Measurements from ENCODE around the gene KANSL2.

DNA sequence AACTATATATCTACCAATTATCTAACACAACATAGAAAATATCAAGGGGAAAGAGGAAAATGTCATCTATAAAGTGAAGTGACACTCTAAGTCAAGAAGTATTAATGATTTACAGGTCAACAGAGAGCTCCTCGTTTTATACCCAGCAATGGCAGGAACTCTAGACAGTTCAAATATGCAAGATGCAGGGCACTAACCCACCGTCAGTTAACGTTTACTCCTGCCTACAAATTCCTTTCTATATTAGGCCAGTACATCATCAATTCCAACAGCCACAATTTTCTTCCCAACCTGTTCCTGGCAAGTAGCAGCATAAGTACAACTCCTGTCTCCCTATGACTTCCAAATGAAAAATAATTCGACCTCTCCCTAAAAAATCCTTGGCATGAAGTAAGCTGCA, 9.0 kb upstream of the KANSL2 start:
- TF ChIP-seq POLR2A (IDR thresholded peaks at IDR 0.05; ENCODE audit: low read depth, low read length) (no peak), POLR2AphosphoS5 (IDR thresholded peaks at IDR 0.05; ENCODE audit: low read depth, low read length) (no peak), PAX5 (IDR thresholded peaks at IDR 0.05; ENCODE audit: insufficient read depth, low read length, severe bottlenecking) (no peak), TAF1 (IDR thresholded peaks at IDR 0.05; ENCODE audit: low read depth, low read length) (no peak), SPI1 (IDR thresholded peaks at IDR 0.05; ENCODE audit: low read depth, low read length) (no peak)

Data from GM12891 (cell line).